ENCODE results near the gene FBXL5.
"Not testable (repeated sequence)": the region's sequence is repeated elsewhere in the genome, so short reads cannot be mapped to it uniquely, and the experiment has no call there.

The FBXL5 gene

DNA sequence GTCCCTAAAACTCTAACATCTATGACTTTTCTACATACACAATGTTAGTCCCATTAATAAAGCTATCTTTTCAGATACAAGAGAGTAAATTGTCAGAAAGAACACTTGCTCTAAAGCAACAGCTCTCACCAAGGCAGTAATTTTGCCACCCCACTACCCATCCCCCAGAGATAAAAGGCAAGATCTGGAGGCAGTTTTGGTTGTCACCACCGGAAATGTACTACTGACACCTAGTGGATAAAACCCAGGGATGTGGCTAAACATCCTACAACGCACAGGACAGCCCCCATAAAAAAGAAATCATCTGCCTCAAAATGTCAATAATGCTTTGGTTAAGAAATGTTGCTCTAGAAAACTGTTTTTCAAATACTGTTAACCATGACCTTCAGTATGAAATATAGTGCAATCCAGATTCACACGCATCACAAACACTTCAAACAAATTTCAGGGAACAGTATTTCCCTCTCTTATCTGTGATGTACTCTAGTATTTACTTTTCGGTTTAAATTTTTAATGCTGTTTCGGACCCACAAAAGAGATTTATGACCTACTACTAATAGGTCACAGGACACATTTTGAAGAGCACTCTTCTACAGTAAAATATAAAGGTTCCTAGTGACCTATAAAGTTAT is 5.1 kb downstream of the FBXL5 start:
- DNase-seq = peak in 4 of 5 experiments; percentile 8 to 86 (median 52)

DNA sequence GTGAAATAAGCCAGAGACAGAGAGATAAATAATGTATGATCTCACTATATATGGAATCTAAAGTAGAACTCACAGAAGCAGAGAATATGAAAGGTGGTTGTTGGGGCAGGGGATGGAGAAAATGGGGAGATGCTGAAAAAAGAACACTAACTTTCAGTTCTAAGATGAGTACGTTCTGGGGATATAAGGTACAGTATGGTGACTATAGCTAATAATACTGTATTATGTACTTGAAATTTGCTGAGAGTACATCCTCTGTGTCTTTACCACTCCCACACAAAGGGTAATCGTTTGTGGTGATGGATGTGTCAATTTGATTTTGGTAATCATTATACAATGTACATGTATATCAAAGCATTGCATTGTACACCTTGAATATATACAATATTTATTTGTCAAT is 6.6 kb downstream of the FBXL5 start:
- DNase-seq = no peak

- no peak for DNase-seq
Measured at GRCh38 chr4:15638418-15638817, 16.7 kb downstream of the FBXL5 start.

DNA sequence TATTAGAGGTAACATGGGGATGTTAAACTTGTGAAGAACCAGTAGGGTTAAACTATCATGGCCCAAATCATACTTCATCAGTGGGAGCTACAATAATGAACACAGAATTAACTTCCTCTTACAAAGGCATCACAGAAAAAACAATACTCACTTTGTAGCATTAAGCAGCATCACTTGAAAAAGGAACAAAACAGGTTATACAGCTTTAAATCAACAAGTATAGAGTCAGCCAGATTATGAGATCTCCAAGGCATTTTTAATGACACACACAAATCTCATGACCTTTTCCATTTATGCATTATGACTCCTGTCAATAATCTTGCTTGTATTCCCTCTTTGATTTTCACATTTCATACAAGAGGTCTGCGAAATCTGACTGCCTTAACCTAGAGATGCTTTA is 18.3 kb downstream of the FBXL5 start:
- DNase-seq = no peak

DNA sequence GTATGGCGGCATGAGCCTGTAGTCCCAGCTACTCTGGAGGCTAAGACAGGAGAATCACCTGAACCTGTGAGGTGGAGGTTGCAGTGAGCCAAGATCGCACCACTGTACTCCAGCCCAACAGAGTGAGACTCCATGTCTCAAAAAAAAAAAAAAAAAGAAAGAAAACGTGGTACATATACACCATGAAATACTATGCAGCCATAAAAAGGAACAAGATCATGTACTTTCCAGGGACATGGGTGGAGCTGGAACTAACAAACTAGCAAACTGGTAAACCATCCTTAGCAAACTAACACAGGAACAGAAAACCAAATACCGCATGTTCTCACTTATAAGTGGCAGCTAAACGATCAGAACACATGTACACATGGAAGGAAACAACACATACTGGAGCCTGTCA is 37.8 kb downstream of the FBXL5 start:
- not testable (repeated sequence) for DNase-seq

DNA sequence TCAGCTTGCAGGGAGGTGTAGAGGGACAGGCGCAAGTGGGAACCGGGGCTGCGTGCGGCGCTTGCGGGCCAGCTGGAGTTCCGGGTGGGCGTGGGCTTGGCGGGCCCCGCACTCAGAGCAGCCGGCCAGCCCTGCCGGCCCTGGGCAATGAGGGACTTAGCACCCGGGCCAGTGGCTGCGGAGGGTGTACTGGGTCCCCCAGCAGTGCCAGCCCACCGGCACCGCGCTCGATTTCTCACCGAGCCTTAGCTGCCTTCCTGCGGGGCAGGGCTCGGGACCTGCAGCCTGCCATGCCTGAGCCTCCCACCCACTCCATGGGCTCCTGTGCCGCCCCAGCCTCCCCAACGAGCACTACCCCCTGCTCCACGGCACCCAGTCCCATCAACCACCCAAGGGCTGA is 40.3 kb downstream of the FBXL5 start:
- DNase-seq = not testable (repeated sequence)

GRCh38 chr4:15612136-15612535 is 43.0 kb downstream of the FBXL5 start:
- DNase-seq = no peak

- no peak for DNase-seq
Measured at GRCh38 chr4:15610855-15611254, 44.3 kb downstream of the FBXL5 start.

DNA sequence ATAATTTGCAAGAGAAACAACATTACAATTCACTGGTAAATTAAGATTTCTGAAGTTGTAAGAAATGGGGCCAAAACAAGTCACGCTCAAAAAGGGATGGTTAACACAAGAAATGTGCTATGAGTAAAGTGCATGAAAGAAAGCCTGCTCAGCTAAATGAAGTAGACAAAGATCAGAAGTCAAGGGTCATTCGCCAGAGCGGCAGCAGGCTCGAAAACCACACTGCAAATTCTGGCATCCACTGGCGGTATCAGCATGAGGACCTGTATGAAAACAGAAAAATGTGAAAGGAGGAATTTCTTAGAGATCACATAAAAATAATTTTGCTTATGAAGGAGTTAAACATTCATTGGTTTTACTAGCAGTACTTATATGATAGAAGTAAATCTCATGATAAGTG is 49.6 kb downstream of the FBXL5 start:
- DNase-seq = no peak

DNA sequence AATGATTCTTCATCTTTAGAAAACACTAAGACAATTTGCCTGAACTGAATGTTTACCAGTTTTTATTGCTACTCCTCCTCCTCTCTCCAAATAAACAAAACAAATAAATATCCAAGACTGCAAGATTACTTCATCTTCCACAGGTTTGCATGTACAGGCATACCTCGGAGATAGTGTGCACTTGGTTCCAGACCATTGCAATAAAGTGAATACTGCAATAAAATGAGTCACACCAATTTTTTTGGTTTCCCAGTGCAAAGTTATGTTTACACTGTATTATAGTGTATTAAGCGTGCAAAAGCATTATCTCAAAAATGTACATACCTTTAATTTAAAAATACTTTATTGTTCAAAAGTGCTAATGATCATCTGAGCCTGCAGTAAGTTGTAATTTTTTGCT is 53.3 kb downstream of the FBXL5 start:
- DNase-seq = no peak

GRCh38 chr4:15600176-15600575 is 55.0 kb downstream of the FBXL5 start:
- DNase-seq = no peak

DNA sequence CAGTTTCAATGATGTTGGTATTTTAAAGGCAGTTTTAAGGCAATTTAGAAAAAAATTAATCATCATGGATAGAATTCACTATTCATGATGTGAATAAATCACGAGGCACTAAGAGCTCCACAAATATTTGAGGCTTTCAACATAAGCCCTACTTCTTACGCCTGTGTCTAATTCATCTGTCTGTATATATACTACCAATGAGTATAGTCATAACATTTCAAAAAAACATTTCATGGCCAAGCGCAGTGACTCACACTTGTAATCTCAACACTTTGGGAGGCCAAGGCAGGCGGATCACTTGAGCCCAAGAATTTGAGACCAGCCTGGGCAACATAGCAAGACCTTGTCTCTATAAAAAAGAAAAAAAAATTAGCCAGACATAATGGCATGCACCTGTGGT is 56.5 kb downstream of the FBXL5 start:
- no peak for DNase-seq

GRCh38 chr4:15592799-15593198 is 62.4 kb downstream of the FBXL5 start:
- no peak for DNase-seq

- no peak for DNase-seq
Measured at GRCh38 chr4:15587649-15588048, 67.5 kb downstream of the FBXL5 start.

GRCh38 chr4:15586066-15586465 is 69.1 kb downstream of the FBXL5 start:
- DNase-seq = no peak

GRCh38 chr4:15585331-15585730 is 69.8 kb downstream of the FBXL5 start:
- no peak for DNase-seq

DNA sequence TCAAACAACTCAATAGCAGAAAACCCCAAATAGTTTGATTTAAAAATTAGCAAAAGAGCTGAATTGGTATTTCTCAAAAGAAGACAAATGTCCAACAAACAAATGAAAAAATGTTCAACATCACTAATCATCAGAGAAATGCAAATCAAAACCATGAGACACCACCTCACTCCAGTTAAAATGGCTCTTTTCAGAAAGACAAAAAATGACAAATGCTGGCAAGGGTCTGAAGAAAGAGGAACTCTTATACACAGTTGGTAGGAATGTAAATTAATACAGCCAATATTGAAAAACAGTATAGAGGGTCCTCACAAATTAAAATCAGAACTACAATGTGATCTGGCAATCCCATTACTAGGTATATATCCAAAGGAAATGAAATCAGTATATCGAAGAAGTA is 70.4 kb downstream of the FBXL5 start:
- DNase-seq = no peak

GRCh38 chr4:15577508-15577907 is 77.6 kb downstream of the FBXL5 start:
- DNase-seq = no peak

GRCh38 chr4:15575966-15576365 is 79.2 kb downstream of the FBXL5 start:
- DNase-seq = no peak

DNA sequence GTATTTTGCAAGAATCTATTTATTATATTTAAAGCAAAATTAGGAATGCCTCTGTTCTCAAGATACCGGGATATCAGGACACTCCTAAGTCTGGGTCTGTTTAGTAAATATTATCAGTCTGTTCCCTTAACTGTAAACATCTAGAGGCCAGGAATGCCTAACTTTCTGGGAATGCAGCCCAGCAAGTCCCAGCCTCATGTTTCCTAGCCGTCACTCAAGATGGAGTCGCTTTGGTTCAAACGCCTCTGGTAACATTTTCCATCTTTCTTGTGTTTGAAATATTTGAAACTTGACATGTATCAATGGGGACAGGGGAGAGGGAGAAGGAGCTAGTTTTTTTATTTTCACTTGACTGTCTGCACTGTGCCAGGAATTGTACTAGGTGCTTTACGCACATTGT is 85.4 kb downstream of the FBXL5 start:
- no peak for DNase-seq

GRCh38 chr4:15568821-15569220 is 86.3 kb downstream of the FBXL5 start:
- no peak for DNase-seq

DNA sequence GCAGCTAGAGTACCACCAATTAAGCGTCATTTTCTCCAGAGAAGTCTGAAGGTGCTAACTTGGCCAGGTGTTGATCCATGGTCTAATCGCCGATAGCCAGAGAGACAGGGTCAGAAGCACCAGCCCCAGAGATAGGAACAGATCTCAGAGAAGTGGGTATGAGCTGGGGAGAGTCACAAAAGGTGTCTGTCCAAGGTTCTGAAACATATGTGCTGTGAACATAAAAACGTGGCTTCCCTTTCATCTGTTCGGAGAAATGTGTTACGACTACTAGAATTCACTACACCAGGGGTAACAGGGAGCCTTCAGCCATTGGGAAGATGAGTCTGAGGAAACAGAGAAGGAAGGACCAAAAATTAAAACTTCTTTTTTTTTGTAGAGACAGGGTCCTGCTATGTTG is 91.3 kb downstream of the FBXL5 start:
- DNase-seq = no peak

DNA sequence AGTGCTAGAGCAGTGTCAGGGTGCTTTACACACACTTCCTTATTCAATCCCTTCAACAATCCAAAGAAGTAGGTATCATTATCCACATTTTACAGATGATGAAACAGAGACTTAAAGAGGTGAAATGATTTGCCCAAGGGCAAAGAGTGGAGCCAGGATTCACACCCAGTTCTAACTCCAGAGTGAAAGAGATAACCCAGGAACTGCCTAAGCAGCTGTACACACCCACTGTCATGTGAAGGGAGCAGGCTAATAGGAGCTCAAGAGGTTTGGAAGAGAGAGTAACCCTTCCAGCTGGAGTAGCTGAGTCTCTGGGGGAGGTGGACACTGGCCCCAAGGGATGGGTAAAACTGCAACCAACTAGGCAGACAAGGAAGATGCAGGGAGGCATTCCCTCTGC is 92.5 kb downstream of the FBXL5 start:
- no peak for DNase-seq

GRCh38 chr4:15562114-15562513 is 93.0 kb downstream of the FBXL5 start:
- DNase-seq = no peak

DNA sequence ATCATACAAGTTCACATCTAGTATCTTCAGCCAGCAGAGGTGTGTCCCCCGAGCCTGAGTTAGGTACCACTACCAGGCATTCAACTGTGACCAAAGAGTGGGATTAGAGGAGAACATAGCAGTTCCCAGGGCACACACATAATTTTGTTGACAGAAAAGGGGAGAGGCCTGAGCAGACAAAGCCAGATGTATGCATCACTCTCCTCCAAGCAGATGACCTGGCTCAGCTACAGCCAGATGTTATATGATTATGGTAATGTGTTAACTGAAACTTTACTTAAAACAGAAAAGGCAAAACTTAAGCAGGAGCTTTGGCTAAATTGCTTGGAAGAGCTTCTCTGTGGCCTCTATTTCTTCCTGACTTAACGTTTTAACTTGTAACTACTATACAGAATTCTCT is 96.6 kb downstream of the FBXL5 start:
- DNase-seq = no peak

Measured in T-helper 2 cell (primary cell).